ENCODE results near the gene MGAT4A.

- TF ChIP-seq ZBTB33 (IDR thresholded peaks at IDR 0.05) (no peak), FOXM1 (IDR thresholded peaks at IDR 0.05; ENCODE audit: low read depth, low read length) (no peak), E2F4 (IDR thresholded peaks at IDR 0.05; ENCODE audit: low read depth, low read length) (no peak), CTCF (IDR thresholded peaks at IDR 0.05 in 2 of 3, conservative IDR thresholded peaks at IDR 0.05 in 1 of 3; ENCODE audit: control insufficient read depth in 2 of 3, extremely low read depth in 1 of 3, insufficient read depth in 1 of 3, low read depth in 3 of 3, low read length in 3 of 3) (no peak), ZSCAN29 (IDR thresholded peaks at IDR 0.05) (no peak), HDAC6 (IDR thresholded peaks at IDR 0.05; ENCODE audit: unreplicated experiment) (no peak)
These were observed 145.5 kb downstream of the MGAT4A start for GRCh38 chr2:98585386-98585785.

Measured in GM12878 (cell line).